ENCODE results near the gene FOXL2. TPM values are rescaled to one million over a fixed set of nuclear protein-coding genes. Genes with fewer than 3 reads are reported as not detected.

Gene FOXL2
- total RNA-seq, 1 donor from 2014 or later: 0.21 TPM

GRCh38 chr3:138940446-138940845 is 6.5 kb downstream of the FOXL2 start:
- Mint-ChIP-seq H3K9me3 (ENCODE audit: unreplicated experiment) (no peaks in the 10 kb centered on the region), H3K4me3 (ENCODE audit: unreplicated experiment) (no peak overlapping the region), H3K36me3 (ENCODE audit: unreplicated experiment) (no peaks in the 10 kb centered on the region), H3K4me1 (ENCODE audit: unreplicated experiment) (peaks cover 44% of the 10 kb centered on the region), H3K27me3 (ENCODE audit: unreplicated experiment) (peaks cover 96% of the 10 kb centered on the region), H3K27ac (ENCODE audit: unreplicated experiment) (no peak overlapping the region)
- DNase-seq (ENCODE audit: extremely low spot score, unreplicated experiment): no peak
- TF ChIP-seq CTCF (IDR thresholded peaks at IDR 0.05): no peak

- no peaks in the 10 kb centered on the region for H3K36me3 Mint-ChIP-seq (ENCODE audit: unreplicated experiment)
- no peak overlapping the region for H3K27ac Mint-ChIP-seq (ENCODE audit: unreplicated experiment)
- H3K4me3 Mint-ChIP-seq (ENCODE audit: unreplicated experiment): no peak overlapping the region
- no peaks in the 10 kb centered on the region for H3K9me3 Mint-ChIP-seq (ENCODE audit: unreplicated experiment)
- DNase-seq (ENCODE audit: extremely low spot score, unreplicated experiment): no peak
- H3K27me3 Mint-ChIP-seq (ENCODE audit: unreplicated experiment): peaks cover 95% of the 10 kb centered on the region
- no peak for TF ChIP-seq CTCF (IDR thresholded peaks at IDR 0.05)
- peaks cover 37% of the 10 kb centered on the region for H3K4me1 Mint-ChIP-seq (ENCODE audit: unreplicated experiment)
Measured at GRCh38 chr3:138939561-138940241, 7.2 kb downstream of the FOXL2 start.

- H3K27ac Mint-ChIP-seq (ENCODE audit: unreplicated experiment): no peak overlapping the region
- no peaks in the 10 kb centered on the region for H3K9me3 Mint-ChIP-seq (ENCODE audit: unreplicated experiment)
- peaks cover 93% of the 10 kb centered on the region for H3K27me3 Mint-ChIP-seq (ENCODE audit: unreplicated experiment)
- H3K36me3 Mint-ChIP-seq (ENCODE audit: unreplicated experiment): no peaks in the 10 kb centered on the region
- H3K4me3 Mint-ChIP-seq (ENCODE audit: unreplicated experiment): no peak overlapping the region
- no peak for DNase-seq (ENCODE audit: extremely low spot score, unreplicated experiment)
- H3K4me1 Mint-ChIP-seq (ENCODE audit: unreplicated experiment): peaks cover 30% of the 10 kb centered on the region
- no peak for TF ChIP-seq CTCF (IDR thresholded peaks at IDR 0.05)
Measured at GRCh38 chr3:138938877-138939560, 7.9 kb downstream of the FOXL2 start.

- H3K4me3 Mint-ChIP-seq (ENCODE audit: unreplicated experiment): no peak overlapping the region
Measured at GRCh38 chr3:138938056-138938876, 8.7 kb downstream of the FOXL2 start.

More at GRCh38 chr3:138938056-138938876, 8.7 kb downstream of the FOXL2 start:
- no peak for DNase-seq (ENCODE audit: extremely low spot score, unreplicated experiment)
- H3K27me3 Mint-ChIP-seq (ENCODE audit: unreplicated experiment): peaks cover 91% of the 10 kb centered on the region
- H3K9me3 Mint-ChIP-seq (ENCODE audit: unreplicated experiment): no peaks in the 10 kb centered on the region
- TF ChIP-seq CTCF (IDR thresholded peaks at IDR 0.05): no peak
- H3K27ac Mint-ChIP-seq (ENCODE audit: unreplicated experiment): no peak overlapping the region
- peaks cover 27% of the 10 kb centered on the region for H3K4me1 Mint-ChIP-seq (ENCODE audit: unreplicated experiment)
- no peaks in the 10 kb centered on the region for H3K36me3 Mint-ChIP-seq (ENCODE audit: unreplicated experiment)

All from osteocyte (in vitro differentiated cells).